GM13976 (cell line): ENCODE measurements around the gene FGF14.

Experiments used
- DNase-seq: peaks from one replicate; pipeline ENCODE4 v3.0.0; 2012; ENCODE audit warnings: low spot score
- in situ Hi-C: fragments of 300-500 bp; cut with MboI; formaldehyde crosslinking; loops from one replicate; pipeline ENCODE4 v1.12.0; 2022; ENCODE audit warnings: low sequenced_read_pairs, mixed read lengths, inconsistent platforms; ENCODE audit not compliant: unreplicated experiment
- TF ChIP-seq, protein P1 (sequence below): IDR thresholded peaks from 2 replicates; pipeline ENCODE4 v1.5.1; 2012; ENCODE audit warnings: borderline replicate concordance, mild to moderate bottlenecking; ENCODE audit not compliant: insufficient read depth; ENCODE audit errors: extremely low read depth, missing control alignments, control extremely low read depth

The FGF14 gene

DNA sequence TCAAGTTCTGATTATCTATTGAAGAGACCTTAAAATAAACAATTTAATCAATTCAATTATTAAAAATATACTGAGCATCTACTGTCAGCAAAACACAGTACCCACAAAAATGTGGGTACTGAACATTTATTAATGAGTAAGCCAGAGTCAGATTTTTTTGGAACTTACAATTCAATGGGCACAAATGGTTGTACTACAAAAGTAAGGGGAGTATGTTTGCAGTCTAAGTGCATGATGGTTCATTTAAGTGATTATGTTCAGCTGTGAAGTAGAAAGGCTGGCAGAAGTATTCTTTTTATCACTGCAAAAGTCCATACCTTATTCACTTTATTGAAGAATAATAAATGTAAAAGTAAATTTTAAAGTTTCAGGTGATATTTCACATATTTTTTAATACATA is 27.6 kb downstream of the FGF14 start:
- TF ChIP-seq, protein P1, sequence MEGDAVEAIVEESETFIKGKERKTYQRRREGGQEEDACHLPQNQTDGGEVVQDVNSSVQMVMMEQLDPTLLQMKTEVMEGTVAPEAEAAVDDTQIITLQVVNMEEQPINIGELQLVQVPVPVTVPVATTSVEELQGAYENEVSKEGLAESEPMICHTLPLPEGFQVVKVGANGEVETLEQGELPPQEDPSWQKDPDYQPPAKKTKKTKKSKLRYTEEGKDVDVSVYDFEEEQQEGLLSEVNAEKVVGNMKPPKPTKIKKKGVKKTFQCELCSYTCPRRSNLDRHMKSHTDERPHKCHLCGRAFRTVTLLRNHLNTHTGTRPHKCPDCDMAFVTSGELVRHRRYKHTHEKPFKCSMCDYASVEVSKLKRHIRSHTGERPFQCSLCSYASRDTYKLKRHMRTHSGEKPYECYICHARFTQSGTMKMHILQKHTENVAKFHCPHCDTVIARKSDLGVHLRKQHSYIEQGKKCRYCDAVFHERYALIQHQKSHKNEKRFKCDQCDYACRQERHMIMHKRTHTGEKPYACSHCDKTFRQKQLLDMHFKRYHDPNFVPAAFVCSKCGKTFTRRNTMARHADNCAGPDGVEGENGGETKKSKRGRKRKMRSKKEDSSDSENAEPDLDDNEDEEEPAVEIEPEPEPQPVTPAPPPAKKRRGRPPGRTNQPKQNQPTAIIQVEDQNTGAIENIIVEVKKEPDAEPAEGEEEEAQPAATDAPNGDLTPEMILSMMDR: no peak
- no peak for DNase-seq
- in situ Hi-C loops: no loop called here

DNA sequence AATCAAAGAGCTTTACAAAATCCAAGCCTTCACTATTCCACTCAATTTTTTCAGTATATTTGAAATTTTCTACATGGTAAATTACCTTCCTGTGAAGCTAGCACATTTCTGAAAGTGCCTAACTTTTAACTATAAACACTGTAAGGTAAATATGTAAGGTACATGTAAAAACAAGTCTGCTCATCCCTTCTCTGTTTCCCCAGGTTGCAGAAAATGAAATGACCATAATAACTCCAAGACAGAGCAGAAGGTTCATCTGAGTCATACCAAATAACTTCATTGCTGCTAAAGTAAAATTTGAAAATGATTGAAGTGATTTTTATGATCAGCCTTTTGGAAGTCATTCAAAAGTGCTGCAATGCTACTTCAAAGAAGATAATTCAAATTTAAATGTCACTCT is 28.6 kb downstream of the FGF14 start:
- in situ Hi-C loops: no loop called here
- no peak for DNase-seq
- TF ChIP-seq, protein P1: no peak

DNA sequence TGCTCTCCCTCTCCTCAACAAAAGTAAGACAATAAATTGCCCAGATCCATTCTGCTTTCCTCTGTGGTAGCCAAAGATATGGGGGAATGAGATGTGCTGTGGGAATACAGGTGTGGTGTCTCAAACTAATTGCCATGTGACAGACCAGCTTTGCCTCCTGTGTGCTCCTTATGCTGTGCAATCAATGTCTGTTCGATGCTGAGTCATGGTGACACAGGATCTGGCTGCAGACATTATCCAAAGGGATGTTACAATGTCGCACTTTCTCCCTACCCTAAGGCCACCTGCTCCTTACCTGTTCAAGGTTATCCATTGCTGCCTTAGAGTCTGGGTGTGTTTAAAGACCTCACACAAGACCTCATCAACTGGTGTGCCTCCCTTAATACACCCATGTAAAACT is 32.5 kb downstream of the FGF14 start:
- in situ Hi-C loops: no loop called here
- DNase-seq: no peak
- TF ChIP-seq, protein P1: no peak

GRCh38 chr13:102367836-102368235 is 34.0 kb downstream of the FGF14 start:
- no peak for DNase-seq
- in situ Hi-C loops: no loop called here

GRCh38 chr13:102361113-102361512 is 40.7 kb downstream of the FGF14 start:
- in situ Hi-C loops: no loop called here
- TF ChIP-seq, protein P1: no peak
- no peak for DNase-seq

More at GRCh38 chr13:102367836-102368235, 34.0 kb downstream of the FGF14 start:
- TF ChIP-seq, protein P1: no peak

DNA sequence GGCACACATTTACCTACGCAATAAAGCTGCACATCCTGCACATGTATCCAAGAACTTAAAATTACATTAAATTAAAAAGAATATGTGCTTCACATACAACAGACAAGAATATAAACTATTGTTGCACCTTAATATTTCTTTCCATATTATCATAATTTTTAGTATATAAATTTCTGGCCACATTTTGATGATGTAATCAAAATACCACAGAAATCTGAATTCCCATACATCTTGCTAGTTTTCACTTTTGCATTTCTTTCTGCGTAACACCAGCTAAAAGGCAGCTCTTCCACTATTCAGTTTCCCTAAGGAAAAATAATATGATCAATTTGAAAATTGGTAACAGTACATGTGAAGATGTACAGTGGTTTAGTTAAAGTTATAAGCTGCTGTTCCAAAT is 42.6 kb downstream of the FGF14 start:
- TF ChIP-seq, protein P1: no peak
- in situ Hi-C loops: no loop called here
- DNase-seq: no peak

DNA sequence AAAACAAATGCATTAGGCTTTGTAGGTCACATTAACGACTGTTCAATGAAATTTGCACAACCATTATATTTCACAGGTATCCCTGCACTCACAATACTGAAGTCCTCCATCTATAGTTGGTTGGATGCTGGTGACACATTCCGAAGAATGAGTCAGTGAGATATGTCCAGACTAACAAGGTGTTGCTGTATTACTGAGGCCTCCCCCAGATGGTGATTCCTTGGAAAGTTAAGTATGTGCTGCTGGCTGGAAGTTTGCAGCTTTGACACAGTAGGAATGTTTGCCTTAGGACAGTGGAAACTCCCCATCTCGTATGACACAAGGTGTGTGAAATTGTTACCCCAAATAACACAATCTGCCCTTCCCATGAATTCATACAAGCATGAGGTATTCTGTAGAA is 46.6 kb downstream of the FGF14 start:
- TF ChIP-seq, protein P1: no peak
- DNase-seq: no peak
- in situ Hi-C loops: no loop called here
